PC-3 (cell line): ENCODE measurements around the gene SOBP. TPM values are rescaled to one million over a fixed set of nuclear protein-coding genes. Genes with fewer than 3 reads are reported as not detected.

Source experiments
- ATAC-seq: fragments of 200-7000 bp; cut with Tn5 transposase; 2 replicates; pipeline ENCODE4 v1.9.1; 2020; ENCODE audit warnings: mild to moderate bottlenecking, moderate library complexity
- BruUV-seq: library from RNA; stranded (reverse); fragments of 400-500 nt; replicated peaks from 2 replicates; lab custom pipeline; 2021; lab: Mats Ljungman, UMichigan
- CTCF ChIA-PET: fragments of 300-600 bp; sonication (Branson Sonifier 250); formaldehyde crosslinking; loops from one replicate; lab custom pipeline; 2022; ENCODE audit warnings: antibody characterized with exemption; lab: Charles Lee
- POLR2A ChIA-PET: fragments of 300-600 bp; sonication (Branson Sonifier 250); formaldehyde crosslinking; loops from one replicate; lab custom pipeline; 2022; ENCODE audit warnings: antibody characterized with exemption; ENCODE audit not compliant: unreplicated experiment; lab: Charles Lee
- DNase-seq: peaks from one replicate; pipeline ENCODE4 v3.0.0-alpha.2; 2015
- H2AFZ ChIP-seq: fragments of 300-600 bp; sonication (generic); 2 replicates; pipeline ENCODE4 v1.6.0; 2016; ENCODE audit warnings: antibody characterized with exemption, low read length
- H3F3A ChIP-seq: fragments of 300-600 bp; sonication (generic); one replicate; pipeline ENCODE4 v1.6.0; 2017; ENCODE audit warnings: antibody characterized with exemption, low read length, control low read depth, mild to moderate bottlenecking; ENCODE audit not compliant: unreplicated experiment
- H3K27ac ChIP-seq: fragments of 300-600 bp; sonication (generic); 2 replicates; pipeline ENCODE4 v1.5.1; 2016; ENCODE audit warnings: mild to moderate bottlenecking, low read length
- H3K27me3 ChIP-seq: fragments of 300-600 bp; sonication (generic); 2 replicates; pipeline ENCODE4 v1.6.1; 2016; ENCODE audit warnings: low read length, mixed read lengths
- H3K36me3 ChIP-seq: fragments of 300-600 bp; sonication (generic); 2 replicates; pipeline ENCODE4 v1.6.1; 2016; ENCODE audit warnings: low read depth, mixed run types, low read length, mixed read lengths
- H3K4me1 ChIP-seq: fragments of 300-600 bp; sonication (generic); 2 replicates; pipeline ENCODE4 v1.5.1; 2016; ENCODE audit warnings: low read length; ENCODE audit not compliant: insufficient read depth
- H3K4me2 ChIP-seq: fragments of 300-600 bp; sonication (generic); 2 replicates; pipeline ENCODE4 v1.6.0; 2016; ENCODE audit warnings: low read length
- H3K4me3 ChIP-seq: fragments of 300-600 bp; sonication (generic); 2 replicates; pipeline ENCODE4 v1.5.1; 2016; ENCODE audit warnings: mild to moderate bottlenecking, low read length, mixed read lengths
- H3K79me2 ChIP-seq: fragments of 300-600 bp; sonication (generic); 2 replicates; pipeline ENCODE4 v1.6.1; 2017; ENCODE audit warnings: low read length, mixed read lengths
- H3K9ac ChIP-seq: fragments of 300-600 bp; sonication (generic); 2 replicates; pipeline ENCODE4 v1.6.0; 2016; ENCODE audit warnings: mild to moderate bottlenecking, low read length
- H3K9me2 ChIP-seq: fragments of 300-600 bp; sonication (generic); replicated peaks from 2 replicates; pipeline ENCODE4 v1.6.1; 2016; ENCODE audit warnings: mixed run types, low read length, mixed read lengths
- H3K9me3 ChIP-seq: fragments of 300-600 bp; sonication (generic); 2 replicates; pipeline ENCODE4 v1.6.1; 2016; ENCODE audit warnings: low read length, mixed read lengths
- H4K20me1 ChIP-seq: fragments of 300-600 bp; sonication (generic); 2 replicates; pipeline ENCODE4 v1.6.1; 2016; ENCODE audit warnings: low read length, mixed read lengths
- CTCF ChIP-seq: fragments of 300-600 bp; sonication (generic); conservative IDR thresholded peaks from 2 replicates; pipeline ENCODE4 v1.5.1; 2017; ENCODE audit warnings: antibody characterized with exemption, low read depth, mild to moderate bottlenecking, low read length
- EZH2 ChIP-seq: fragments of 300-600 bp; sonication (generic); IDR thresholded peaks from one replicate; pipeline ENCODE4 v1.6.1; 2017; ENCODE audit warnings: antibody characterized with exemption, mild to moderate bottlenecking, low read length; ENCODE audit not compliant: unreplicated experiment
- EZH2phosphoT487 ChIP-seq: fragments of 300-600 bp; sonication (generic); IDR thresholded peaks from 2 replicates; pipeline ENCODE4 v1.6.1; 2018; ENCODE audit warnings: mild to moderate bottlenecking, antibody characterized with exemption, low read length, borderline replicate concordance
- intact Hi-C: fragments of 100-400 bp; cut with micrococcal nuclease; formaldehyde crosslinking; loops from 2 replicates; pipeline ENCODE4 v1.9.0; 2023
- total RNA-seq: library from RNA; depleted of rRNA; stranded (reverse); fragments of >200 nt; gene quantifications from 2 replicates; pipeline ENCODE4 v1.2.3, GENCODE V29; 2014

Gene SOBP
- total RNA-seq, 1 experiment from 2014 or later, result 0.15 TPM

DNA sequence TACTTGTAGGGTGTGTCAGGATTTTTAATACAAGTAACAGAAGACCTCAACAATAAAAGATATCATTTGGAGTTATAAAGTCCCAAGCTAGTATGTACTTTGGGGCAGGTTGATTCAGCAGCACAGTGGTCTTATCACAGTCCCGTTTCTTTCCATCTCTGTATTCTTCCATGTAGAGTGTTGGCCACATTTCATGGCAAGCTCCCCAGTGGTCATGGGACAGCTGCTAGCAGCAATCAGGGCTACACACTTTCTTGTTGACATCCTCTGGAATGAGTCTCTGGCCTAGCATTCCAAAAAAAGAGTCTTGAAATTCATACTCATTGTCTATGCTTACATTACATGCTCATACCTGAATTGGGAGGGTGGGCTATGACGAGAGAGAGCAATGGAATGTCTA, 53.2 kb downstream of the SOBP start:
- POLR2A ChIA-PET, result no interaction called here
- CTCF ChIA-PET, result no interaction called here

GRCh38 chr6:107543567-107543966, 53.6 kb downstream of the SOBP start:
- TF ChIP-seq CTCF, result no peak
- TF ChIP-seq EZH2phosphoT487, result no peak
- no peak for TF ChIP-seq EZH2
- intact Hi-C loops, result no loop called here
- no peak for DNase-seq
- no peak for ATAC-seq
- Histone ChIP-seq H3K9me3 (no peaks in the 10 kb centered on the region), H3K79me2 (no peaks in the 10 kb centered on the region), H3K9ac (no peak overlapping the region), H4K20me1 (no peaks in the 10 kb centered on the region), H3K27ac (no peak overlapping the region), H2AFZ (no peak overlapping the region), H3K27me3 (peaks cover 52% of the 10 kb centered on the region), H3K36me3 (no peaks in the 10 kb centered on the region), H3K4me1 (no peaks in the 10 kb centered on the region), H3K9me2 (no peaks in the 10 kb centered on the region), H3K4me3 (no peak overlapping the region), H3F3A (no peaks in the 10 kb centered on the region), H3K4me2 (no peak overlapping the region)
- ChIA-PET POLR2A (no interaction called here), CTCF (no interaction called here)
- no TSS peak for BruUV-seq

More for the DNA sequence above, 53.2 kb downstream of the SOBP start:
- DNase-seq (no peak), ATAC-seq (no peak)
- no TSS peak for BruUV-seq
- no peak for TF ChIP-seq EZH2
- no peak for TF ChIP-seq EZH2phosphoT487
- no peak for TF ChIP-seq CTCF
- Histone ChIP-seq H2AFZ (no peak overlapping the region), H3K27me3 (peaks cover 52% of the 10 kb centered on the region), H3K9ac (no peak overlapping the region), H3K79me2 (no peaks in the 10 kb centered on the region), H3K4me2 (no peak overlapping the region), H3K4me3 (no peak overlapping the region), H3K4me1 (no peaks in the 10 kb centered on the region), H3K36me3 (no peaks in the 10 kb centered on the region), H3K27ac (no peak overlapping the region), H3K9me3 (no peaks in the 10 kb centered on the region), H4K20me1 (no peaks in the 10 kb centered on the region), H3K9me2 (no peaks in the 10 kb centered on the region), H3F3A (no peaks in the 10 kb centered on the region)
- intact Hi-C loops, result no loop called here

DNA sequence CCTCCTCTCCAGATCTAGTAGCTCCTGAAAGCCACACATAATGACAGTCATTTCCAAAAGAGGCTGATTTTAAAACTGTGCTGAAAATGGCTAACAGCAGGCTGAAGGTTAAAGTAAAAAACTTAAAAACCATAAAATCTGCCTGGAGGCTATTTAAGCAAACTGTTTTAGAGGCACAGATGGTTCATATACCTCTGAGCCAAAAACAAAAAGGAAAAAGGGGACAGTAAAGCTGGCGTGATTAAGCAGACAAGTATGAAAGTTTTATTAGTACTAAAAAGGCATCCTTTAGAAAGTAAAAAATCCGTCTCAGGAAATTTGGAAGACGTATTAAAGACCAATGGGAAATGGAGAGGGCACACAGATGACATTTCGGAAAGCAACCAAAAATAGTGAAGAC, 55.8 kb downstream of the SOBP start:
- ATAC-seq, result no peak
- no peaks in the 10 kb centered on the region for H3K36me3 ChIP-seq
- no peaks in the 10 kb centered on the region for H3K9me2 ChIP-seq
- intact Hi-C loops, result no loop called here
- H3K9me3 ChIP-seq, result no peaks in the 10 kb centered on the region
- H3K4me3 ChIP-seq, result no peak overlapping the region
- CTCF ChIA-PET, result interaction anchor here (0.5 kb wide), 1 partner anchor 349 kb away, joined by 3 read pairs; no protein-coding TSS in a partner anchor
- DNase-seq, result peak; percentile 12
- H4K20me1 ChIP-seq, result no peaks in the 10 kb centered on the region
- no peak overlapping the region for H3K27ac ChIP-seq
- H3K9ac ChIP-seq, result no peak overlapping the region
- no peak for TF ChIP-seq EZH2
- TF ChIP-seq CTCF, result no peak
- TF ChIP-seq EZH2phosphoT487, result no peak
- H3K79me2 ChIP-seq, result no peaks in the 10 kb centered on the region
- peaks cover 40% of the 10 kb centered on the region; the same call in 1 of the 2 replicates for H3K27me3 ChIP-seq
- no peaks in the 10 kb centered on the region for H3K4me1 ChIP-seq
- H3K4me2 ChIP-seq, result no peak overlapping the region
- no TSS peak for BruUV-seq
- POLR2A ChIA-PET, result no interaction called here
- no peak overlapping the region for H2AFZ ChIP-seq
- no peaks in the 10 kb centered on the region for H3F3A ChIP-seq
